GM20431 (cell line): Measurements from ENCODE around the gene TNFRSF14.
"Not testable (repeated sequence)": the region's sequence is repeated elsewhere in the genome, so short reads cannot be mapped to it uniquely, and the experiment has no call there.

ENCODE experiments used
- in situ Hi-C: fragments of 300-500 bp; cut with MseI, MboI; formaldehyde crosslinking; loops from one replicate; pipeline ENCODE4 v1.15.0; 2020; ENCODE audit warnings: low sequenced_read_pairs; ENCODE audit not compliant: unreplicated experiment

Gene TNFRSF14

DNA sequence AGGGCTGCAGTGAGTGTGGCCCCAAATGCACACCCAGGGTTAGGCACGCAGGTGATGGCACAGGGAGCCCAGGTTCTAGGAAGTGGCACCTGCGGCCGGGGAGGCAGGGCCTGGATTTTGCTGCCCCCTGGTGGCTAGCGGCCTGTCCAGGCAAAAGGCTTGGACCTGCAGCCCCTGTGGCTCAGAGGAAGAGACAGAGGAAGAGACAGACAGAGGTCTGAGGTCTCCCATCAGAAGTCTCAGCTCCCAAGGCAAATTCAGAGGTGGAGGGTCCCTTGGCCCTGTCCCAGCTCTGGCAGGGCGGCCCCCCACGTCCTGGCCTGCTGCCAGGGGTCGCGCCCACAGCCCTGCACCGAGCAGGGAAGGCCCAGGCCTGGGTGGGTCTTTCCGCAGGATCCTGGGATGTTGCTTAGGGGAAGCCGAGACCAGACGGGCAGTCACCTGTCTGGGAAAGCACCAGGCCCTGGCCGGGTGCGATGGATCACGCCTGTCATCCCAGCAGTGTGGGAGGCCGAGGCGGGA is 8.0 kb upstream of the TNFRSF14 start:
- in situ Hi-C loops: loop anchor here (10.0 to 25.0 kb wide), 2 partner anchors 133 to 361 kb away; partner anchors contain the start of genes FAAP20 and PEX10

DNA sequence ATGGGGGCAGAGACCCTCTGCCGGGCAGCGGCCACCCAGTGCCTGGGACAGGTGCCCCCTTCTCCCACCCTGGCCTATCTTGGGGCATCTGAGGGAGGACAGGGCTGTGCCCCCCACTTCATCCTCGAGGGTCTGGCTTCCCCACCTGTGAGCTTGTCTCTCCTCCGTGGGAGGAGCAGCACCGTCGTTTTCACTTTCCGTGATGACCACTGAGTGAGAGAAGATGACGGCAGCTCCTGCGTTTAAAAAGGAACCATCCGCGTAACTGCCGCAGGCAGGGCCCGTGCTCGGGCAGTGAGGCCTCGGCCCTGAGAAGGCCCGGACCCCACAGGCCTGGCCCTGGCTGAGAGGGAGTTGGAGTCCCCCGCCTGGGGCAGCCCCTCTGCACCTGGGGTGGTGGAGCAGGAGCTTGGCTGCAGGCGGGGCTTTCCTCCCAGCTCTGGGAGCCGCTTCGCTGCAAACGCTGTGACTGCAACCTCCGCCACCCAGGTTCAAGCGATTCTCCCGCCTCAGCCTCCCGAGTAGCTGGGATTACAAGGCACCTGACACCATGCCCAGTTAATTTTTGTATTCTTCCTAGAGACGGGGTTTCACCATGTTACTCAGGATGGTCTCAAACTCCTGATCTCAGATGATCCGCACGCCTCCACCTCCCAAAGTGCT is 6.7 kb upstream of the TNFRSF14 start:
- in situ Hi-C loops: loop anchor here (10.0 to 25.0 kb wide), 2 partner anchors 135 to 362 kb away; partner anchors contain the start of genes FAAP20 and PEX10

GRCh38 chr1:2550309-2550861 is 5.8 kb upstream of the TNFRSF14 start:
- in situ Hi-C loops: not testable (repeated sequence)

DNA sequence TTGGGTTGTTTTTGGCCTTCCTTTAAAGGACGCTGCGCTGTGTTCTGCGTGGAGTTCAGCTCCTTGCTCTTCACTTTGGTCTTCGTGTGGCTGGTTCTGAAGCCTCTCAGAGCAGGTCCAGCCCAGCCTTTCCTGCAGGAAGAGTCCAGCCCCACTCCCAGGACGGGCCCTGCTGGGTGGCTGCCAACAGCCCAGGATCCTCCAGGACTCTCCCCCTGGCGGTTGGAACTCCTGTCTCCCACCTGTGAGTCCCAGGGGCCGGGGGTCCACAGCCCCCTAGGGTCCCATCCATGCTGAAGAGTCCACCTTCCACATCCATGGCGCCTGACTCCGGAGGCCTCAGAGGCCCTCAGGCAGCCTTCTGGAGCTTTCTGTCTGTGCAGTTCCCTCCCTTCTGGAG is 4.6 kb upstream of the TNFRSF14 start:
- in situ Hi-C loops: not testable (repeated sequence)

DNA sequence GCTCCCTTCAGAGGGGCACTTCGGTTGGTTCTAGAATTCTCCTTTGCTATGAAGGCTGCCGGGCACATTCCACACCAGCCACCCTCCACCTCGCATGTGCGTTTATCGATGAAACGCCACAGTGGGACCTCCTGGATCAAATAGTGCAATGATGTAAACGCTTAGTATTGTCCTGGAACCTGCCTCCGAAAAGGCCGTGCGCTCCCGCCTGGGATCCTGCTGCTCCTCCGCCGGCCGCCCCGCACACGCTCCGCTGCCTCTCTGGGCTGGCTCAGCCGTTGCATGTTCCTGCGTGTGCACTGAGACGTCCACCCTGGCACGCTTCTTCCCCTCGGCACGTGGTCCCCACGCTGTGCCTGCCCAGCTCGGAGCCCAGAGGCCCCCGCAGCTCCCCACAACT is 4.0 kb upstream of the TNFRSF14 start:
- in situ Hi-C loops: no loop called here

GRCh38 chr1:2553076-2553475 is 3.1 kb upstream of the TNFRSF14 start:
- in situ Hi-C loops: not testable (repeated sequence)

DNA sequence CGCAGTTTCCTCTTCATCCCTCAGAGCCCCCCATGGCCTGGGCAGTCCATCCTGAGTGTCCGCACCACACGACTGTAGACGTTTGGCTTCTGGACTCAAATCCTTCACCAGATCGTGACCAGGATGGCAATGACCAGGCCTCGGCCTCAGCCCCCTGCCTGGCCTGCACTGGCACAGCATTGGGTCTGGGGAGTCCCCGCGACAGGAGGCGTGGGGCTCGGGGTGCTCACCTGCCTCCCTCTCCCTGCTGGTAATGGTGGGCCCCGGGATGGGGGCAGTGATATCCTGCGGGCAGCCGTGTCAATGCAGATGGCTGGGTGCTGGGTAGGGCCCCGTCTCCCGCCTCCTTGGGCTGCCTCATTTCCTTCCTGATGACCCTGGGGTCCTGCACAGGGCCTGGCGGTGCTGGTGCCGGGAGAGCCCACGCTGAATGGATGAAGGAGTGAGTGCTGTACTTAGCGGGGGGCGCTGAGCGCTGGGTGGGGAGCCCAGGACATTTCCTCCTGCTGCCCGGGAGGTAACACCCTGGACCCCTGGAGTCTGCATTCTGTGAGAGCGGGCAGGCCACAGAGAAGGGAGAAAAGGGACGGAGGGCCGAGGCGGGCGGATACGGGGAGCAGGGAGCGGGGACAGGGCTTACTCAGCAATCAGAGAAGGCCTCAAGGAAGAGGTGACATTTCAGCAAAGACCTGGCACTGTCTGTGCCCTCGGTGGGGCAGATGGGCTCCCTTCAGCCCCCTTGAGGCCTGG is 2.1 kb upstream of the TNFRSF14 start:
- in situ Hi-C loops: no loop called here

- in situ Hi-C loops: no loop called here
Observed at GRCh38 chr1:2554621-2555387, 1.4 kb upstream of the TNFRSF14 start.

- in situ Hi-C loops: no loop called here
Observed at GRCh38 chr1:2555634-2556276, 416 bp upstream of the TNFRSF14 start.

GRCh38 chr1:2556678-2557481 is 709 bp downstream of the TNFRSF14 start:
- in situ Hi-C loops: no loop called here

DNA sequence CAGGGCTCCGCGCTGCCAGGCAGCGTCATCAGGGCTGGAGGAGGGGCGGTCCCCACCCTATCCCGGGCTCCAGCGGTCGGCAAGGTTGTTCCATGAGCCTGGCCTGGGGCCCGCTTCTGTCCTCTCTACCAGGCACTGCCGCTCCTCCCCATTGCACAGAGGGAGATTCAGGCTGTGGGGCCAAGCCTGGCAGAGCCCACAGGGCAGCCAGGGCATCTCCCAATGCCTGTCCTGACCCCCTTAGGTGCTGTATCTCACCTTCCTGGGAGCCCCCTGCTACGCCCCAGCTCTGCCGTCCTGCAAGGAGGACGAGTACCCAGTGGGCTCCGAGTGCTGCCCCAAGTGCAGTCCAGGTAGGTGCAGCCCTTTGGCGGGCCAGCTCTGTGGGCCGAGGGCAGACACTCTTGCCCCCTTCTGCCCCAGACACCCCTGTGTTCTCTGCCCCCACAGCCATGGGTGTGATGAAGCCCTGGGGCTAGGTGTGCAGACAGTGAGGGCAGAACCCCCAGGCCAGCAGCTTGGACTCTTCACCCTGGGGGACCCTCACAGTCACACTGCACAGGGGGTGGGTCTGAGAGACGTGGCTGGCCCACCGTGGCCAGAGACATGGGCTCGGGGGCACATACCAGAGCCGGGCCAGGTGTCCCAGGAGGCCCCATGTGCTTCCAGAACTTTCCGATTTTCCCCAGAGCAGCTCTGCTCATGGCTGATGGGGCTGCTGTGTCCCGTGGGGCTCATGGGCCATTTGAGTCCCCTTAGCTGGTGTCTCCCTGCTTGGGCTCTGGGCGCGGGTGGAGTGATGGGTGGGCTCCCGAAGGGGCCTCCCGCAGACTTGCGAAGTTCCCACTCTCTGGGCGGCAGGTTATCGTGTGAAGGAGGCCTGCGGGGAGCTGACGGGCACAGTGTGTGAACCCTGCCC is 1.6 kb downstream of the TNFRSF14 start:
- in situ Hi-C loops: no loop called here

- in situ Hi-C loops: no loop called here
Observed at GRCh38 chr1:2558420-2558819, 2.2 kb downstream of the TNFRSF14 start.

GRCh38 chr1:2558861-2559260 is 2.7 kb downstream of the TNFRSF14 start:
- in situ Hi-C loops: no loop called here

GRCh38 chr1:2559509-2560298 is 3.5 kb downstream of the TNFRSF14 start:
- in situ Hi-C loops: no loop called here

GRCh38 chr1:2560299-2561073 is 4.3 kb downstream of the TNFRSF14 start:
- in situ Hi-C loops: no loop called here

GRCh38 chr1:2561446-2561845 is 5.3 kb downstream of the TNFRSF14 start:
- in situ Hi-C loops: no loop called here
